Lower leg skin (tissue), 4 donors: ENCODE data around the gene PEX5. TPM values are rescaled to one million over a fixed set of nuclear protein-coding genes. Genes with fewer than 3 reads are reported as not detected.

Source experiments
- DNase-seq, 2 donors: peaks; one replicate each; pipeline ENCODE4 v3.0.0-alpha.2; 2019; ENCODE audit warnings: low spot score in 2 of 2
- H3K4me3 ChIP-seq: fragments of 200-600 bp; sonication (generic); 2 replicates; pipeline ENCODE4 v1.5.1; 2017; ENCODE audit warnings: mild to moderate bottlenecking, low read depth; ENCODE audit not compliant: poor library complexity, severe bottlenecking
- POLR2A ChIP-seq, 2 donors: fragments of 450-650 bp; IDR thresholded peaks; one replicate each; pipeline ENCODE4 v1.6.1; 2016 to 2017; ENCODE audit warnings: antibody characterized with exemption in 2 of 2, mild to moderate bottlenecking in 1 of 2, moderate library complexity in 1 of 2
- WGBS, 2 donors: methylation state at CpG; one replicate each; pipeline ENCODE4 v1.1.5; 2018; 5-methylcytosine and 5-hydroxymethylcytosine counted together
- intact Hi-C: fragments of 100-400 bp; cut with DNase I; formaldehyde crosslinking; loops from one replicate; pipeline ENCODE4 v1.15.0; 2023; ENCODE audit warnings: low total_unique reads
- total RNA-seq, 4 donors: library from RNA; depleted of rRNA; stranded (reverse); fragments of >200 nt; gene quantifications; one replicate each; pipeline ENCODE4 v1.1.0, GENCODE V29; 2016
- TF ChIP-seq, protein P1 (sequence below), 3 donors: fragments of 450-650 bp; IDR thresholded peaks; one replicate each; pipeline ENCODE4 v1.5.1; 2016; ENCODE audit warnings: antibody characterized with exemption in 3 of 3, mild to moderate bottlenecking in 3 of 3, moderate library complexity in 2 of 3

Gene PEX5
- total RNA-seq = 10 to 100 TPM; 20.5 to 46.4 (median 33.9) TPM

DNA sequence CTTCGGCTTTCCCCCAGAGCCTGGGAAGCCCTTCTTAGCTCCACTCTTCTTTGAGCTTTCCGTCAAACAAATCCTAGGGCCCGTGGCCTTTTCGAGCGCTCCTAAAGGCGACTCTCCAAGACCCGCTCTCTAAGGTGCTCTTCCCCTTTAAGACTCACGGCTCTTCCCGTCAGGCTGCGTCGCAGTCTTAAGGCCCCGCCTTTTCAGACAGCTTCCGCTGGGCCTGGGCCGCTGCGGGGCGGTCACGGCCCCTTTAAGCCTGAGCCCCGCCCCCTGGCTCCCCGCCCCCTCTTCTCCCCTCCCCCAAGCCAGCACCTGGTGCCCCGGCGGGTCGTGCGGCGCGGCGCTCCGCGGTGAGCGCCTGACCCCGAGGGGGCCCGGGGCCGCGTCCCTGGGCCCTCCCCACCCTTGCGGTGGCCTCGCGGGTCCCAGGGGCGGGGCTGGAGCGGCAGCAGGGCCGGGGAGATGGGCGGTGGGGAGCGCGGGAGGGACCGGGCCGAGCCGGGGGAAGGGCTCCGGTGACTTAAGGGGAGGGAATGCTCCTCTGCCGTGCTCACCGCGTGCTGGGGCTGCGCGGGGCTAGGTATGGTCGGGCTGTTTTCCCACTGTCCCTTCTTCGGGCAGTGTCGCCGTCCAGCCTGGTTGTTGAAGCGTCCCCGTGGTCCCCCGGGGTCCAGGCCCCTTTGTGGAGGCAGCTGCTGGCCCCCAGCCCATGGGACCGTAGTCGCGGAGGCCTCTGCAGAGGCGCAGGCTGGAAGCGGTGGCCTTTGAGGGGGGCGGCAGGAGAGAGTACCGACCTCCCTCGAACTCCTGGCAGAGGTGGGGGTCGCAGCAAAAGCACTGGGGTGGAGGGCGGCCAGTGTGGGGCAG lies at the start of gene PEX5:
Gene PEX5, plus strand, starts transcription at position 289 of the 870 bp plus-strand sequence. CDS start 692 bp downstream, outside the sequence.
- no peak for TF ChIP-seq POLR2A (IDR thresholded peaks at IDR 0.05)
- TF ChIP-seq, protein P1, sequence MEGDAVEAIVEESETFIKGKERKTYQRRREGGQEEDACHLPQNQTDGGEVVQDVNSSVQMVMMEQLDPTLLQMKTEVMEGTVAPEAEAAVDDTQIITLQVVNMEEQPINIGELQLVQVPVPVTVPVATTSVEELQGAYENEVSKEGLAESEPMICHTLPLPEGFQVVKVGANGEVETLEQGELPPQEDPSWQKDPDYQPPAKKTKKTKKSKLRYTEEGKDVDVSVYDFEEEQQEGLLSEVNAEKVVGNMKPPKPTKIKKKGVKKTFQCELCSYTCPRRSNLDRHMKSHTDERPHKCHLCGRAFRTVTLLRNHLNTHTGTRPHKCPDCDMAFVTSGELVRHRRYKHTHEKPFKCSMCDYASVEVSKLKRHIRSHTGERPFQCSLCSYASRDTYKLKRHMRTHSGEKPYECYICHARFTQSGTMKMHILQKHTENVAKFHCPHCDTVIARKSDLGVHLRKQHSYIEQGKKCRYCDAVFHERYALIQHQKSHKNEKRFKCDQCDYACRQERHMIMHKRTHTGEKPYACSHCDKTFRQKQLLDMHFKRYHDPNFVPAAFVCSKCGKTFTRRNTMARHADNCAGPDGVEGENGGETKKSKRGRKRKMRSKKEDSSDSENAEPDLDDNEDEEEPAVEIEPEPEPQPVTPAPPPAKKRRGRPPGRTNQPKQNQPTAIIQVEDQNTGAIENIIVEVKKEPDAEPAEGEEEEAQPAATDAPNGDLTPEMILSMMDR (IDR thresholded peaks at IDR 0.05) = no peak
- intact Hi-C loops = no loop called here

DNA sequence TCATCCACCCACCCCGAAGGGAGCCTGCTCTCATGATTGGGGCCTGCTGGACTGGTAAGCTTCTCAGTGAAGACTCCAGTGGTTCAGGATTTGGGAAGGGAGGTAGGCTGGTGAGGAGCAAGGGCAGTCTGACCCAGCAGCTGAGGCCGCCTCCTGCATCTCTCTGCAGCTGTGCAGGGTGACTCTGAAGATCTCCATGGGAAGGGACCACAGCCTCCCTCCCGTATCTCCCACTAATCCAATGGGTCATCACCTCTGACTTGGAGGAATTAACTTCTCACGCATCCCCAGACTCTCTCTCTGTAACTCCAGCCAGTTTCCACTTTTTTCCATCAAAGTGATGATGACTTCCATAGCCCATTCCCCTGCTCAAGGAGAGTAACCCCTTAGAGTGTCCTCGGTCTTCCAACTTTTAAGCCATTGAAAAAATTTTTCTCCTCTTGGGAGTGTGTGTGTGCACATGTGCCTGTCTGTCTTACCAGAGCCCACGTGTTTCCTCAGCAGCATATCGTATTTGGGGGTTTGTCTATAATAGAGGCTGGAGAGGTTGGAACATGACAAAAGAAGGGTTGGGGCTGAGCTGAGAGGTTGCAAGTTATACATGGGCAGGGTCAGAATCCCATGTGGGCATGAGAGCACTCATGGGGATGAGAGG lies 48.0 kb upstream of the PEX5 start:
- H3K4me3 ChIP-seq = no peak overlapping the region
- DNase-seq = no peak
- intact Hi-C loops = no loop called here
- 89 to 90% methylated on average over 7 of the region's 7 CpGs for WGBS, 2 donors
- TF ChIP-seq POLR2A (IDR thresholded peaks at IDR 0.05) = no peak
- TF ChIP-seq, protein P1 (IDR thresholded peaks at IDR 0.05) = no peak

More for the DNA sequence above, at the start of gene PEX5:
- peak within 1 kb of the TSS; percentile 60 for H3K4me3 ChIP-seq
- peak; percentile 85 to 97 for DNase-seq
- WGBS, 2 donors = 0 to 1% methylated on average over 41 to 56 of the region's 68 CpGs

DNA sequence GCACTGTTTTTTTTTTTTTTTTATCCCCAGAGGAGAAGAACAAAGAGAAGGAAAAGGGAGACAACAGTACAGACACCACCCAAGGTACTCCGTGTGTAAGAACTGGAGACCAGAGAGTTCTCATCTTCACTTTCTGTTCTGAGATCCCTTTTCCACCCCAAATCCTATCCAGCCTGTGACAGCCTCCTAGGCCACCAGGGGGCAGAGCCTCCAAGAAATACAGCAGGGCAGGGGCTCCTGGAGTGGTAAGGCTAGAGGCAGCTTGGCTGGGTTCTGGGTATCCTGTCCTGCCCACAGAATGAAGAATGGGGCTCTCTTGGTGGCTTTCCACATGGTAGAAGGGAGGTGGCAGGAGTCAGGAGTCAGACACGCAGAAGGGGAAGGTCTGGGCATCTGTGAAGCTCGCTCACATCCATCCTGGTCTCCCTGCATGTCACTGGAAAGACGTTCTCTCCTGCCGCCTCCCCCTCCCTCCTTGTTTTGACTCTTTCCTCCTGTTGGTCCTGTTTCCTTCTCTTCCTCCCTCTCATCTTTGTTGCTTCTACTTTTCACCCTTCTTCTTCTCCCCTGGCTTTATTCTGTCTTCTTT lies 47.3 kb upstream of the PEX5 start:
- H3K4me3 ChIP-seq = no peak overlapping the region
- DNase-seq = no peak
- 72% methylated on average over 5 of the region's 5 CpGs for WGBS, 2 donors
- intact Hi-C loops = no loop called here
- TF ChIP-seq, protein P1 (IDR thresholded peaks at IDR 0.05) = peak in 1 of 3 donors; percentile 52
- no peak for TF ChIP-seq POLR2A (IDR thresholded peaks at IDR 0.05)

DNA sequence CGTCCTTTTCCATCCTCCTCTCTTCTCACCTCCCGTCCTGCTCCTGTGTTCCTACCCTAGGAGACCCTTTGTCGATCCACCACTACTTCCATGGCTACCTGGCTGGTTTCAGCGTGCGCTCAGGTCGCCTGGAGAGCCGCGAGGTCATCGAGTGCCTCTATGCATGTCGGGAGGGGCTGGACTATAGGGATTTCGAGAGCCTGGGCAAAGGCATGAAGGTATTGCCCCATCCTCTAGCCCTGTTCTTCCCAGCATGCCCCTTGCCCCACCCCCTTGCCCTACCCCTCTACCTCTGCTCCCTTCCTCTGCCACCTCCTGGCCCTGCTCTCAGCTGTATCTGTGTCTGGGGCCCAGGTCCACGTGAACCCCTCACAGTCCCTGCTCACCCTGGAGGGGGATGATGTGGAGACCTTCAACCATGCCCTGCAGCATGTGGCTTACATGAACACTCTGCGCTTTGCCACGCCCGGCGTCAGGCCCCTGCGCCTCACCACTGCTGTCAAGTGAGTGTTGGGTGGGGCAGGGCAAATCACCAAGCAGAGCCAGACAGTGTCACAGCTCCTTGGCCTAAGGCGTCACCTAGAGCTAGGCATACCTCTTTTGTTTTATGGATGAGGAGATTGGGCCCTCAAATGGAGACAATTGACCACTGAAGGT lies 46.5 kb upstream of the PEX5 start:
- no peak overlapping the region for H3K4me3 ChIP-seq
- intact Hi-C loops = no loop called here
- TF ChIP-seq POLR2A (IDR thresholded peaks at IDR 0.05) = no peak
- TF ChIP-seq, protein P1 (IDR thresholded peaks at IDR 0.05) = no peak
- no peak for DNase-seq
- WGBS, 2 donors = 84 to 89% methylated on average over 18 of the region's 18 CpGs

DNA sequence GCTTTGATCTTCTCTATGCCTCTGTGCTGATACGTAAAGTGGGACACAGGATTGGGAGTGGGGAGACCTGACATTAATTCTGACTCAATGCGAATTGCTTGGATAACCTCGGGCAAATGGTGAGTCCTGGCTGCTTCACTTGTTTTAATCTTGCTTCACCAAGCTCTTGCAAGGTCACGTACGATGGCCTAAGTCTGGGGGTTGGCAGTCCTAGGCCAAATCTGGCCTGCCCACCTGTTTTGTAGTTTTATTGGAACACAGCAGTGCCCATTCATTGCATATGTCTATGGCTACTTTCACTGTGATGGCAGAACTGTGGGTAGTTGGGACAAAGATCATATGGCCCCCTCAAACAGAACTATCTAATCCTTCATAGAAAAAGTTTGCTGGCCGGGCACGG lies 45.9 kb upstream of the PEX5 start:
- TF ChIP-seq, protein P1 (IDR thresholded peaks at IDR 0.05) = no peak
- H3K4me3 ChIP-seq = no peak overlapping the region
- DNase-seq = no peak
- 85 to 89% methylated on average over 7 of the region's 7 CpGs for WGBS, 2 donors
- intact Hi-C loops = no loop called here
